ENCODE measurements around the gene PCDHA8.
"Not testable (repeated sequence)": the region's sequence is repeated elsewhere in the genome, so short reads cannot be mapped to it uniquely, and the experiment has no call there.

PCDHA8 gene, protein sequence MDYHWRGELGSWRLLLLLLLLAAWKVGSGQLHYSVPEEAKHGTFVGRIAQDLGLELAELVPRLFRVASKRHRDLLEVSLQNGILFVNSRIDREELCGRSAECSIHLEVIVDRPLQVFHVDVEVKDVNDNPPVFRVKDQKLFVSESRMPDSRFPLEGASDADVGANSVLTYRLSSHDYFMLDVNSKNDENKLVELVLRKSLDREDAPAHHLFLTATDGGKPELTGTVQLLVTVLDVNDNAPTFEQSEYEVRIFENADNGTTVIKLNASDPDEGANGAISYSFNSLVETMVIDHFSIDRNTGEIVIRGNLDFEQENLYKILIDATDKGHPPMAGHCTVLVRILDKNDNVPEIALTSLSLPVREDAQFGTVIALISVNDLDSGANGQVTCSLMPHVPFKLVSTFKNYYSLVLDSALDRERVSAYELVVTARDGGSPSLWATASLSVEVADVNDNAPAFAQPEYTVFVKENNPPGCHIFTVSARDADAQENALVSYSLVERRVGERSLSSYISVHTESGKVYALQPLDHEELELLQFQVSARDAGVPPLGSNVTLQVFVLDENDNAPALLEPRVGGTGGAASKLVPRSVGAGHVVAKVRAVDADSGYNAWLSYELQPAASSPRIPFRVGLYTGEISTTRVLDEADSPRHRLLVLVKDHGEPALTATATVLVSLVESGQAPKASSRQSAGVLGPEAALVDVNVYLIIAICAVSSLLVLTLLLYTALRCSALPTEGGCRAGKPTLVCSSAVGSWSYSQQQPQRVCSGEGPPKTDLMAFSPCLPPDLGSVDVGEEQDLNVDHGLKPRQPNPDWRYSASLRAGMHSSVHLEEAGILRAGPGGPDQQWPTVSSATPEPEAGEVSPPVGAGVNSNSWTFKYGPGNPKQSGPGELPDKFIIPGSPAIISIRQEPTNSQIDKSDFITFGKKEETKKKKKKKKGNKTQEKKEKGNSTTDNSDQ

GRCh38 chr5:140840978-140841962 is at the start of gene PCDHA8:
TSS of gene PCDHA8 (plus strand) at chr5:140841187. CDS start at chr5:140841322, 135 bp downstream.
- peak; percentile 19 for DNase-seq

DNA sequence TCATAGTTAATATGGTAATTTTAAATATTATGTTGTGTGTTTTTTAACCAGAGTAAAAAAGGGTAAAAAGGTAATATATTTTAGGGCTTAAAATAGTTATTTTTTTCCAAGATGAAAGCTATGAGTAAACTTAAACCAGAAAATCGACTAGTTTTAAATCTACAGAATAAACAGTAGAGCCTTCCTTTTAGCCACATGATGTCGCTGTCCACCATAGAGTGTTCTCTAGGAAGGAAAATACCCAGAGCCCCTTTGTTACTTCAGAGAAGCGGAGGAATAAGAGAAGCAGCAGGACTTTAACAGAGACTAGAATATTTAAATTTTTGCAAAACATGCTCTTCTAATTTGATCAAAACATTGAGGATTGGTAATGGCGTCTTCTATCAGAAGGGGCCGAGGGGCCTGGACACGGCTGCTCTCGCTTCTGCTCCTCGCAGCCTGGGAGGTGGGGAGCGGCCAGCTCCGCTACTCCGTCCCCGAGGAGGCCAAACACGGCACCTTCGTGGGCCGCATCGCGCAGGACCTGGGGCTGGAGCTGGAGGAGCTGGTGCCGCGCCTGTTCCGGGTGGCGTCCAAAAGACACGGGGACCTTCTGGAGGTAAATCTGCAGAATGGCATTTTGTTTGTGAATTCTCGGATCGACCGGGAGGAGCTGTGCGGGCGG is 46.3 kb upstream of the PCDHA8 start, which contains the start of gene PCDHA2:
Gene PCDHA2 (plus strand): TSS at position 258 of the 664 bp plus-strand sequence.
- no peak for DNase-seq

DNA sequence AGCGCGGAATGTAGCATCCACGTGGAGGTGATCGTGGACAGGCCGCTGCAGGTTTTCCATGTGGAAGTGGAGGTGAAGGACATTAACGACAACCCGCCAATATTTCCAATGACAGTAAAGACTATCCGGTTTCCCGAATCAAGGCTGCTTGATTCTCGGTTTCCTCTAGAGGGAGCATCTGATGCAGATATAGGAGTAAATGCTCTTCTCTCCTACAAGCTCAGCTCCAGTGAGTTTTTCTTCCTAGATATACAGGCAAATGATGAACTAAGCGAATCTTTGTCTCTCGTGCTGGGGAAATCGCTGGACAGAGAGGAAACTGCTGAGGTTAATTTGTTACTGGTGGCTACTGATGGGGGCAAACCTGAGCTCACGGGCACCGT is 45.7 kb upstream of the PCDHA8 start:
- DNase-seq = peak; percentile 12

DNA sequence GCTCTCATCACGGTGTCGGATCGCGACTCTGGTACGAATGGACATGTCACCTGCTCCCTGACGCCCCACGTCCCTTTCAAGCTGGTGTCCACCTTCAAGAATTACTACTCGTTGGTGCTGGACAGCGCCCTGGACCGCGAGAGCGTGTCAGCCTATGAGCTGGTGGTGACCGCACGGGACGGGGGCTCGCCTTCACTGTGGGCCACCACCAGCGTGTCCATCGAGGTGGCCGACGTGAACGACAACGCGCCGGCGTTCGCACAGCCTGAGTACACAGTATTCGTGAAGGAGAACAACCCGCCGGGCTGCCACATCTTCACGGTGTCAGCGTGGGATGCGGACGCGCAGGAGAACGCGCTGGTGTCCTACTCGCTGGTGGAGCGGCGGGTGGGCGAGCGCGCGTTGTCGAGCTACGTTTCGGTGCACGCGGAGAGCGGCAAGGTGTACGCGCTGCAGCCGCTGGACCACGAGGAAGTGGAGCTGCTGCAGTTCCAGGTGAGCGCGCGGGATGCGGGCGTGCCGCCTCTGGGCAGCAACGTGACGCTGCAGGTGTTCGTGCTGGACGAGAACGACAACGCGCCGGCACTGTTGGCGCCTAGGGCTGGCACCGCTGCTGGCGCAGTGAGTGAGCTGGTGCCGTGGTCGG is 44.8 kb upstream of the PCDHA8 start:
- not testable (repeated sequence) for DNase-seq

DNA sequence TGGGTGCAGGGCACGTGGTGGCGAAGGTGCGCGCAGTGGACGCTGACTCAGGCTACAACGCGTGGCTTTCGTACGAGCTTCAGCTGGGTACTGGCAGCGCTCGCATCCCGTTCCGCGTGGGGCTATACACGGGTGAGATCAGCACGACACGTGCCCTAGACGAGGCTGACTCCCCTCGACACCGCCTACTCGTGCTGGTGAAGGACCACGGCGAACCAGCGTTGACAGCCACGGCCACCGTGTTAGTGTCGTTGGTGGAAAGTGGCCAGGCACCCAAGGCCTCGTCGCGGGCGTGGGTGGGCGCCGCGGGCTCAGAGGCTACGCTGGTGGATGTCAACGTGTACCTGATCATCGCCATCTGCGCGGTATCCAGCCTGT is 44.3 kb upstream of the PCDHA8 start:
- no peak for DNase-seq

DNA sequence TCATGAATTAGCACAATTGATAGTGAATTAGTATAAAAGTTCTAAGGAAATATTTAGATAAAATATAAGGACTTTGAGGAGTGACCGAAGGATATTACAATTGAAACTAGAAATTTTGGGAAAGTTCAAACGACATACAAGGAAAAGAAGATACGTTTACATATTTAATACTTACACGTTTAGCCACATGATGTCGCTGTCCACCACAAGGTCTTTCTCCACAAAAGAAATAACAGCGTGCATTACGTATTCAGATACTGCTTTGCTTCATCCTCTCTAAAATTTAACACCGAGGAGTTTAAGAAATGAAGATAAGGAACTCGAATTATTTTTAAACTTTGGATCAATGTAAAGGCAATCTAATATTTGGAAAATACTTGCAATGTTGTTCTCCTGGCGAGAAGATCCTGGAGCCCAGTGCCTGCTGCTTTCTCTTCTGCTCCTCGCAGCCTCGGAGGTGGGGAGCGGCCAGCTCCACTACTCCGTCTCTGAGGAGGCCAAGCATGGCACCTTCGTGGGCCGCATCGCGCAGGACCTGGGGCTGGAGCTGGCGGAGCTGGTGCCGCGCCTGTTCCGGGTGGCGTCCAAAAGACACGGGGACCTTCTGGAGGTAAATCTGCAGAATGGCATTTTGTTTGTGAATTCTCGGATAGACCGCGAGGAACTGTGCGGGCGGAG is 40.0 kb upstream of the PCDHA8 start, which contains the start of gene PCDHA3:
Gene PCDHA3 (plus strand): TSS at position 242 of the 678 bp plus-strand sequence.
- DNase-seq = peak; percentile 17

GRCh38 chr5:140801494-140801841 is 39.5 kb upstream of the PCDHA8 start:
- peak; percentile 5 for DNase-seq

GRCh38 chr5:140802381-140802780 is 38.6 kb upstream of the PCDHA8 start:
- DNase-seq = not testable (repeated sequence)

- DNase-seq = no peak
Measured at GRCh38 chr5:140802781-140803271, 38.2 kb upstream of the PCDHA8 start.

- peak; percentile 25 for DNase-seq
Measured at GRCh38 chr5:140806834-140807775, 33.9 kb upstream of the PCDHA8 start, which contains the start of gene PCDHA4. TSS of gene PCDHA4 (plus strand) at chr5:140807068.

DNA sequence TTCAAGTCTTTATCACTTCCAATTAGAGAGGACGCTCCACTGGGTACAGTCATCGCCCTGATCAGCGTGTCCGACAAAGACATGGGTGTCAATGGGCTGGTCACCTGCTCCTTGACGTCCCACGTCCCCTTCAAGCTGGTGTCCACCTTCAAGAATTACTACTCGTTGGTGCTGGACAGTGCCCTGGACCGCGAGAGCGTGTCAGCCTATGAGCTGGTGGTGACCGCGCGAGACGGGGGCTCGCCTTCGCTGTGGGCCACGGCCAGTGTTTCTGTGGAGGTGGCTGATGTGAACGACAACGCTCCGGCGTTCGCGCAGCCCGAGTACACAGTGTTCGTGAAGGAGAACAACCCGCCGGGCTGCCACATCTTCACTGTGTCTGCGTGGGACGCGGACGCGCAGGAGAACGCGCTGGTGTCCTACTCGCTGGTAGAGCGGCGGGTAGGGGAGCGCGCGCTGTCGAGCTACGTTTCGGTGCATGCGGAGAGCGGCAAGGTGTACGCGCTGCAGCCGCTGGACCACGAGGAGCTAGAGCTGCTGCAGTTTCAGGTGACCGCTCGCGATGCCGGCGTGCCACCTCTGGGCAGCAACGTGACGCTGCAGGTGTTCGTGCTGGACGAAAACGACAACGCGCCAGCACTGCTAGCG is 32.6 kb upstream of the PCDHA8 start:
- not testable (repeated sequence) for DNase-seq

- no peak for DNase-seq
Measured at GRCh38 chr5:140808889-140809291, 32.1 kb upstream of the PCDHA8 start.

DNA sequence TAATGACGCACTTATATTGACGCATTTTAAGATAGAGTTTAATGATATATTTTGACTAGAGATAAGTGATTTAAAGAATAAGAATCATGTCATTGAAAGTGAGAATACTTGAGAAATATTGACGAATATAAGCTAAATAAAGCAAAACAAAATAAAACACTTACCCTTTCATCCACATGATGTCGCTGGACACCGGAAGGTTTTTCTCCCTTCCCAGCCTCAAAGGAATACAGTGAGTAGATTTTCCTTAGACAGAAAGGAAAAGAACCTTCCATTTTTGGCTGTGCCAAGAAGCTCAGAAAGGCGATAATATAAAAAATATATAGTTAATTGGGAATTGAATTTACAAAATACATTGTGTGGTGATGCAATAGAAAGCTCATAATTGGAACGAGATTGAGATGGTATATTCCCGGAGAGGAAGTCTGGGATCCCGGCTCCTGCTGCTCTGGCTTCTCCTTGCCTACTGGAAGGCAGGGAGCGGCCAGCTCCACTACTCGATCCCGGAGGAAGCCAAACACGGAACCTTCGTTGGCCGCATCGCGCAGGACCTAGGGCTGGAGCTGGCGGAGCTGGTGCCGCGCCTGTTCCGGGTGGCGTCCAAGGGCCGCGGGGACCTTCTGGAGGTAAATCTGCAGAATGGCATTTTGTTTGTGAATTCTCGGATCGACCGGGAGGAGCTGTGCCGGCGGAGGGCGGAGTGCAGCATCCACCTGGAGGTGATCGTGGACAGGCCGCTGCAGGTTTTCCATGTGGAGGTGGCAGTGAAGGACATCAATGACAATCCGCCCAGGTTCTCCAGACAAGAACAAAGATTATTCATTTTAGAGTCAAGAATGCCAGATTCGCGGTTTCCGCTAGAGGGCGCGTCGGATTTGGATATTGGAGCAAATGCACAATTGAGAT is 19.4 kb upstream of the PCDHA8 start, which contains the start of gene PCDHA5:
Gene PCDHA5 (plus strand): TSS at position 239 of the 906 bp plus-strand sequence.
- peak; percentile 42 for DNase-seq

DNA sequence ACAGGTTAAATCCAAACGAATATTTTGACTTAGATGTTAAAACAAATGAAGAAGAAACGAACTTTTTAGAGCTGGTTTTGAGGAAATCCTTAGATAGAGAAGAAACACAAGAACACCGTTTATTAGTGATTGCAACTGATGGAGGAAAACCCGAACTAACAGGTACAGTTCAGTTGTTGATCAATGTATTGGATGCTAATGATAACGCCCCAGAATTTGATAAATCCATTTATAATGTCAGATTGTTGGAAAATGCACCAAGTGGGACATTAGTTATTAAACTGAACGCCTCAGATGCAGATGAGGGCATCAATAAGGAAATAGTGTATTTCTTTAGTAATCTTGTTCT is 18.7 kb upstream of the PCDHA8 start:
- no peak for DNase-seq

GRCh38 chr5:140822969-140823368 is 18.0 kb upstream of the PCDHA8 start:
- not testable (repeated sequence) for DNase-seq

DNA sequence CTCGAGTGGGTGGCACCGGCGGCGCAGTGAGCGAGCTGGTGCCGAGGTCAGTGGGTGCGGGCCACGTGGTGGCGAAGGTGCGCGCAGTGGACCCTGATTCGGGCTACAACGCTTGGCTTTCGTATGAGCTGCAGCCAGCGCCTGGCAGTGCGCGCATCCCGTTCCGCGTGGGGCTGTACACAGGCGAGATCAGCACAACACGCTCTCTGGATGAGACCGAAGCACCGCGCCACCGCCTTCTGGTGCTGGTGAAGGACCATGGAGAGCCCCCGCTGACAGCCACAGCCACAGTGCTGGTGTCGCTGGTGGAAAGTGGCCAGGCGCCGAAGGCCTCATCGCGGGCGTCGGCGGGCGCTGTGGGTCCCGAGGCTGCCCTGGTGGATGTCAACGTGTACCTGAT is 17.5 kb upstream of the PCDHA8 start:
- no peak for DNase-seq

GRCh38 chr5:140827704-140828361 is 13.2 kb upstream of the PCDHA8 start, which contains the start of gene PCDHA6:
TSS of gene PCDHA6 (plus strand) at chr5:140827960. CDS start at chr5:140828092, 132 bp downstream.
- no peak for DNase-seq

All from hematopoietic multipotent progenitor cell treated with erythropoietin and hydrocortisone succinate and interleukin-3 and kit ligand, for 6 days (in vitro differentiated cells).